T-helper 2 cell (primary cell): ENCODE measurements around the gene NALCN.

Experiments used
- DNase-seq, 5 experiments: peaks; one replicate each; pipeline versions ENCODE4 v3.0.0 to v3.0.0-alpha.2; 2012 to 2022

The NALCN gene

DNA sequence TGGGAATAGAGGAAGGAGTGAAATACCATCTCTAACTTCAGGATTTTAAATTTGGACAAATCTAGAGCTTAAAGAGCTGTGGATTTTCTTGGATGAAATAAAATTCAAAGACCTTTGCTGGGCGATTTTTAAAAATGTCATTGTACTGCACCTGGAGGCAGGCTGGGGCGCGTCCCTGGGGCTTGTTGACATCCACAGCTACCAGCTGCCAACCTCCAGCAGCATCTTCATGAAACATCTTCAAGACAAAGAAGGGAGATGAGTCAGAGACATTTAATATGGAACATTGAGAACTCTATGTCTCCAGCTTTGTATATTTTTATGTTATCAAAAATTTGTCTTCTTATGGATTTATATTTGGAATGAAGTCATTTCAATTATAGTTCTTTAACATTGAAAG is 132.5 kb downstream of the NALCN start:
- no peak for DNase-seq

DNA sequence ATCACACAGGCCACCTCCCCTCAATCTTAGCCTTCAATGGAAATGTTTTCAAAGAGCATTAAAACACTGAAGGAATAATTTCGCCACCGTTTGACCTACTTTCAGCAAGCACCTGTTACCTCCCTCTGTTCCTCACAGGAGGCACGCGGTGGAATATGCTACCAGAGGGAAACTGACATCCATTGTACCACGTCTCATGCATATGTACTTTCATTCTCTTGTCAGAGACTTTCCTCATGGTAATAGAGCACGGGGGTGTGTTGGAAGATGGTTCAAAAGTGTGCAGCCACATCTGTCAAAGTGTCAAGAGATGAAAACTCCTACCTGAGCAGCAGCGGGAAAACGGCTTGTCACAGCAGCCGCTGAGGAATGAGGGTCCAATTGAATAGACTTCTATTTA is 143.4 kb downstream of the NALCN start:
- DNase-seq, result no peak

DNA sequence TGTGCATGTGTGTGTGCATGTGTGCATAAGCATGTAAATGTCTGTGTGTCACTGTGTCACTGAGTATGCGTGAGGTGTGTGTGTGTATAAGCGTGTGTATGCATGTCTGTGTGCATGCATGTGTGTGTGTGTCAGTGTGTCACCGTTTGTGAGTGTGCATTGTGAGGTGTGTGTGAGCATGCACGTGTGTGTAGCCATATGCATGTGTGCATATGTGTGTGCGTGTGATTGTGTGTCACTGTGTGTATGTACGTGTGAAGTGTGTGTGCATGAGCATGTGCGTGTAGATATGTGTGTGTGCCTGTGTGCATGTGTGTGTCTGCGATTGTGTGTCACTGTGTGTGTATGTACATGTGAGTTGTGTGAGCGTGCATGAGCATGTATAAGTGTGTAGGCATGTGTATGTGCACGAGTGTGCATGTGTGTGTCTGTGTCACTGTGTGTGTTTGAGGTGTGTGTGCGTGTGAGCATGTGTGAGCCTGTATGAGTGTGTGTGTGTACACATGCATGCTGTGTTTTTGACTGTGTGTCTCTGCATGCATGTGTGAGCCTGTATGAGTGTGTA is 144.5 kb downstream of the NALCN start:
- DNase-seq, result no peak

DNA sequence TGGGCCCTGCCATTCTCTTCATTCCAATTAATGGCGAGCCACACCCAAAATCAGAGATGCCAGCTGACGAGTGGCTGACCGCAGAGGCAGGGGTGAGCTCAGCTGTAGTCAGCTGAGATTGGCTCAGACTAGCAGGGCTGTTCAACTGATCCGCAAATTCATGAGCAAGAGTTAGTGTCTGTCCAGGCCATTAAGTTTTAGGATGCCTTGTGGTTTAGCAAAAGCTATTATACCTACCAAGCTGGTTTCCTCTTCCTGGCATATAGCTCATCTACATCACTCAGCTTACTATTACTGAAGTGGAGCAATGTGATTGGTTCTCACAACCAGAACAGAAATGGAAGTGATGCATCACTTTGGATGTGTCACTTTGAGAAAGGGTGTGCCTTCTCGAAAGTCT is 148.7 kb downstream of the NALCN start:
- DNase-seq, result no peak

DNA sequence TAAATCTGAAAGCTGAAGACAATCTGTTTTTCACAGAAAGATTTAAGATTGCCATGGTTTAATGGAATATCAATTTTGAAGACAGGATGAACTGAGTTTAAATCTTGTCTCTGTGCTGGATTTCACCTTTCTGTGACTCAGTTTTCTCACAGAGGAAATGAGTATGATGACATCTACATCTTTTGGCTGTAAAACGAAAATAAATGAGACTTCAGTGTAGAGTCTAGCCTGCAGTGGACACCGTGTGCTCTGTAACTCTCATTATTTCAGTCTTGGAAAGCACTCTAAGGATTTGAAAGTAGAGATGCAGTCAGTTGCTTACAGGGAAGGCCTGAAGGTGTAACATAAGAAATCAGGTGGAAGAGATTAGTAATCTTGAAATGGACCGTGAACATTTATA is 150.4 kb downstream of the NALCN start:
- DNase-seq, result no peak

DNA sequence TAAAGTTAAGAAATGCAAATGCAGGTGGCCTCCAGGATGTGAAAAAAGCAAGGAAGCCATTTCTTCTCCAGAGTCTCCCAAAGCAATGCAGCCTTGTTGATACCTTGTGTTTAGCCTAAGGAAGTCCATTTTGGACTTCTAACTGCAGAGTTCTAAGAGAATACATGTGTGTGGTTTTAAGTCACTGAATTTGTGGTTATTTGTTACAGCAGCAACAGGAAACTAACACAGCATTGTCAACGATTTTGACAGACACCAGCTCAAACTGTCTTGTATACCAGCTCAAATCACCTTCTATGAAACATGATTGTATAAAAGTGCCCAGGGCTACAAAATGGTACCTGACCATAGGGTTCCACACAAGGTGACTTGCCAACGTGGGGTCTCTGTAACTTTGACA is 151.4 kb downstream of the NALCN start:
- DNase-seq, result no peak

DNA sequence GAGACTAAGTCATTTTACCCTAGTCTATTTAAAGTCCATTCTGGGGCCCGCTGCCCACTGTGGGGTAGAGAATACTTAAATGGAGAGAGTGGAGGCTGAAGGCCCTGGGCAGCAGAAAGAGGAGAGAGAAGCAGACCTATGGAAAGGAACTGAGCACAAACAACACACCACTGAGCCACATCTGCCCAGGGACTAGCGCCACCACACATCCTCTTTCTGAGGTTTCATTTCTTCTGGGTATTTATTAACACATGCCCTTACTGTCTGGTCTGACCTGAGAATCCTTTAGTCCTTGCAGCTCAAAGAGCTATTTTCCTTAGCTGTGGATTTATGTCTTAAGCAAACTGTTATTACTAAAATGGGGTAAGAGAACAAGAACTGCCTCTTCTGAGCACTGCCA is 154.0 kb downstream of the NALCN start:
- DNase-seq, result no peak

DNA sequence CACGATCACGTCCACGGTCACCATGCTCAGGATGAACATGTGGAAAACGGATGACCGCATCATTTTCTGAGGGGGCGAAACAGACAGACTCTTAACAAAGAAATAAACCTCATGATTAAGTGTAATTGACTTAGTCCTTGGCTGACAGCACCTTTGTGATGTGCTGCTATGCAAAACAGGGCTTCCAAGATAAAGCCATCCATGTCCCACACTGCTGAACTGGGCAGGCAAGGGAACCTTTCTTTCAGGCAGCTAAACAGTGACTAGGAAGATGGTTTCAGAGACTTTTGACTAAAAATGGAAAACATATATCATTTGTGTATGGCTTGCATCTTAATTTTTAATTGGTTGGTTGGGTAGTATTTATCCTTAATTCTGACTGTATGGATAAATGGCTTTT is 157.8 kb downstream of the NALCN start:
- no peak for DNase-seq

DNA sequence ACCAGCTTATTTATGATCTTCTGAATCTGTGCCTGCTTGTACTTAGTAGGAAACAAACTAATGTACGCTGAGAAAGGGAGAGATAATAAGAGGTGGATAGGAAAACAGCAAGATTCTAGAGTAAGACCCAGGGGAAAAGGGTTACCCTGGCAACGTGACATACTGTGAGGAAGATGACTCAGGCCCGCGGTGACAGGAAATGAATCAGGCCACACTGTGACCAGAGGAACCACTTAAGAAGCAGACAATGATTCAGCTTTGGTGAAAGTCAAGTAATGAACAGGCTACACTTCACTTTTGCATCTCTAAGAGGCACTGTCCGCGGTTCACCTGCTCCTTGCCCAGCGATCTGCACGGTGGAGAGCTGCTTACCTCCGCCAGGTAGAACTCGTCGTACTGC is 158.2 kb downstream of the NALCN start:
- DNase-seq, result peak in 1 of 5 experiments; percentile 69

DNA sequence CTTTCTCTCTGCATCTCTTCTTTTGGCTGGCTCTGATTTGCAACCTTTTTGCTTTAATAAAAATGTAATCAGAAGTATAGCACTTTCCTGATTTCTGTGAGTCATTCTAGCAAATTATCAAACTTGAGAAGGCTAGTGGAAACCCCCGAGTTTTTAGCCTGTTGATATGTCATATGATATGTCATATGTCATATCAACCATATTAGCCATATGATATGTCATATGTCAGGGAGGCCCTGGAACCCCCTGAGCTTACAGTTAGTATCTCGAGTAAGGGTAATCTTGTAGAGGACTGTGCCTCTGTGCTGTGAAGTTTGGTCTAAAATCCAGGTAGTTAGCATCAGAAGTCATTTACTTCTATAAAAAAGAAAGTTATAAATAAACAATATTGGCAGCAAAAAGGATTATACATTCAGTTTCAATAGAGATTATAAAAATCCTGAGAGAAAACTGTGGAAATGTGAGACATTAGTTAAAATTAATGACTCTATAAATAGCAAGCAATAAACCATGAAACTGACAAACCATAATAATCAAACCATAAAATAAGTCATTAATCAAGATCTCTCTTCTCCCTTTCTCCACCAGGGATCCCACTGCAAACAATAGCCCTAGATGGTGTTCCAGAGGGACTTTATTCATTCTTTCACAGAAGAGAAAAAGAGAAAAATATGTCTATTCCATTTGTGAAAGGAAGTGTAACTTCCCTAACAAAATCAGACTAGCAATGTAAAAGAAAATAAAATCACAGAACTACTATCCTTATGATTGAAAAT is 167.4 kb downstream of the NALCN start:
- DNase-seq, result no peak

DNA sequence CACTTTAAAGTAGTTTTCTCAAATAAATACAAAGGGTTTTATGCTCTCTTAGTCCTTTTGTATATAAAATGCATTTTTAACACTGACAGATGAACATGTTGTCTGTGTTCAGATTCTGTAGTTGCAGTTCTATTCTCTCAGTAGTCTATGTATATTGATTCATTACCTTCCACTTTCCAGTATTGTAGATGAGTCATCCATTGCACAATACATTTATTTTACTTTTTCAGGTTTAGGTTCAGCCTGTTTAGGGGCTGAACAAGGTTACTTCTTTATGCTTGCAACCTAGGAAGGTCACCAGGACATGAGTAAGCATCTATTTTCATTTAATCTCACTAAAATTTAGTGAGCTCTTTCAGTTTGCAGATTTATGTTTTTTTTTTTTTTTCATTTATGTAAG is 173.6 kb downstream of the NALCN start:
- no peak for DNase-seq

DNA sequence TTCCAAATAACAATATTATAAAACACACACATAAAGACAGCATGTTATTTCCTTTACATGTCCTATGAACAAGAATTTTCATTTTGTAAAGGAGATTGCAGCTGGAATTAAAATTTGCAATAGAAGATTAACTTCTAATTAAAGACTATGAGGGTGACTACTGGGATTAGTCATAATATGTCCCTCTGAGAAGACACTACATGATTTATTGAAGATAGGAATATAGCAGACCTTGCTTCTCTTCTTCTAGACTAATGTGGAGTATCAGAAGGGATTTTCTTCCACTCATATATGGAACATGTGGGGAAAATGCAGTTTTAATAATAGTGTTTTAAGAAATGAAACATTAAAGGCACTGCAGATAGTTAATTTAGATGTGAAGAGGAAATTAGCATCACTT is 177.8 kb downstream of the NALCN start:
- DNase-seq, result no peak

DNA sequence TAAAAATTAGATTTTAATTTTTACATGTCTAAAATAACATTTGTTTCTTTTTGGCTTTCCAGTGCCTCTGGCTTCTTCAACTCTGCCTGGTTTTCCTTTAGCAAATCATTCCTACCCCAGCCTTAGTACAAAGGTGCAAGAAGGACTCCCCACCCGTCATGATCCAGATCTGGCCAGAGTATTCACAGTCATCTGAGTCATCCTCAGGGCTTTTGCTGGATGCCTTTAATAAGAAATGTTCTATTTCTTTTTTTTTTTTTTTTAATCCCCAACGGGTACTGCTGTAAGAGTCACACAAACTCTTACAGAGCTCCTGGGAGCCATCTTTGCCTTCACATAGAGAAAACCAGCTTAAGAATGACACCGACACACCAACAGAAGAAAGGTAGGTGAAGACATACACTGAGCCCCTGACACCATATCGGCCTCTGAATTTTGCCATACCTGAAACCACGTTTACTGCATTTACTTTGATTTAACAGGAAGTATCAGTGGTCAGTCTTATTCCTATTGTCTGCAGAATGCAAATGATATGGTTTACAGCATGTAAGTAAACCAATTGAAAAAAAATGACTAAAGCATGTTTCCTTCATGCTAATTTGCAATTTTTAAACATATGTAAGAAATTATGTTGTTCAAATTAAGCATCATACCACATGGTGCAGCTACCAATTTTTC is 184.4 kb downstream of the NALCN start:
- no peak for DNase-seq

DNA sequence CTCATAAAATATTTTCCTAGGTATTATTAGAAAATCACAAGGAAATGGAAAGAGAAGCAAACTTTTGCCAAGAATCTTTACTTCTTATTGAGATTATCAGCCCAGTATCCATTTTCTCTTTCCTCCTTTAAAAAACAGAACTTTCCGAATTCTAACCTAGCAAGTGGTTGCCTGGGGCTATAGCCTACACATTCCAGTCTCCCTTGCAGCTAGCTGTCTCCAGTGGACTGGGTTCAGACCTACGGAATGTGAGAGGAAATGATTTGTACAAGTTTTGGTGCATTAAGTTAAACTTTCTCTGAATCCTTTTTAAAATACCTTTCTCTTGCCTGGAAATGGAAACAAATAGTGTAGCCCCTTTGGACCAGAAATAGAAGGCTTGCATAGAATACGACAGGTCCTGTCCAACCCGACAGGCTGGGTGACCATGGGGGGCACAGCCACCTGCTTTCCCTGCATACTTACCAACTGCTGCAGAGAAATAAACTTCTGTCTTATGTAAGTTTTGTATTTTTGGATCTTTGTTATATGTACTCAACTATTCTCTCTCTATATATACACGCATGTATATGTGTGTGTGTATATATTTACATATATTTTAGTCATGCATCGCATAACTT is 185.9 kb downstream of the NALCN start:
- DNase-seq, result no peak

DNA sequence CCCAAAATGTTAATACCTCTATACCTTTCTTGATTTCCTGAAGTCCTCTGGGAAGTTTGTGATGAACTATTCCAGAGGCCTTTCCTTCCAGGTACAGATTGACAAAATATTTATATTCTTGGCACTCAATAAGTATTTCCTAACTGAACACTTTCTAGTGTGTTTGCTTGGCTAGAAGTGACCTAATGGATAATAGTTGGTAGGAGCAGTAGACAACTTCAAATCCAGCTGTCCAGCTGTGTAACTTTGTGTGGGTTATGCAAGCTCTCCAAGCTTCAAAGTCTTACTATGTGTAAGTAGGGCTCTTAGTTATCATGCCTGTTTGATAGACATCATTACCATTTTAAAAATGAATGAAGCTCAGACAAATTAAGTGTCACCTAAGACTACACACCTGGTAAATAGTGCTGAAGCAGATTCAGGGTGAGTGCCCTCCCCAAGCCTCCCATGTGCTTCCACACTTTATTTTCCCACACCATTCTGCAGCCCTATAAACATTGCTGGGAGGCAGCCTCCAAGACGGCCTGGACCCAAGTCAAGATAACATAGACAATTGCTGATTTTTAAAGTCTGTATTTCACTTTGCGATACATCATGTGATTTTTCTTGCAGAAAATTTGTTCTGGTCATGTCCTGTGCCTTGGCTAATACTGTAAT is 196.6 kb downstream of the NALCN start:
- DNase-seq, result no peak

DNA sequence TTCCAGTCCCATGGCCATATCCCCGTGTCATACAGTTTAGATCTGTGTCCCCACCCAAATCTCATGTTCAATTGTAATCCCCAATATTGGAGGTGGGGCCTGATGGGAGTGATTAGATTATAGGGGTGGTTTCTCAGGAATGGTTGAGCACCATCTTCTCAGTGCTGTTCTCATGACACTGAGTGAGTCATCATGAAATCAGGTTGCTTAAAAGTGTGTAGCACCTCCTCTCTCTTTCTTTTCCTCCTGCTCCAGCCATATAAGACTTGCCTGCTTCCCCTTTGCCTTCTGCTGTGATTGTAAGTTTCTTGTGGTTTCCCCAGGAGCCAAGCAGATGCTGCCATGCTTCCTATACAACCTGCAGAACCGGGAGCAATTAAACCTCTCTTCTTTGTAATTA is 197.8 kb downstream of the NALCN start:
- no peak for DNase-seq

DNA sequence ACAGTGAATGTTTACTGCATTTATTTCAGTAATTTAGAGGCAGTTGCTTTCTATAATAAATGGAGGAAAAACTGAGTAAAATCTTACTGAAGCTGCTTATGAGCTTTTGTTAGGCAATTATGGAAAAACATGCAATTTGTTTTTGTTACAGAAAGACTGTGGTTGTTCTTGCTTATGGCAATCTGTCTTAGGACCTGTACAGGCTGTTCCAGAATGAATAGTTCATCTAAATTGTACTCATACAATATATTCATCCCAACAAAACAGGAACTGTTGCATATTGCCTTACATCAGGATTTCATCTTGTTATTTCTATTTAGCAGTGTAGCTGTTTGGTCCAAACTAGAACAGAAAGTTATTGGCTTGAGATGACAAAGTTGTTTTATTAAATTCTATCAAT is 199.2 kb downstream of the NALCN start:
- DNase-seq, result no peak

DNA sequence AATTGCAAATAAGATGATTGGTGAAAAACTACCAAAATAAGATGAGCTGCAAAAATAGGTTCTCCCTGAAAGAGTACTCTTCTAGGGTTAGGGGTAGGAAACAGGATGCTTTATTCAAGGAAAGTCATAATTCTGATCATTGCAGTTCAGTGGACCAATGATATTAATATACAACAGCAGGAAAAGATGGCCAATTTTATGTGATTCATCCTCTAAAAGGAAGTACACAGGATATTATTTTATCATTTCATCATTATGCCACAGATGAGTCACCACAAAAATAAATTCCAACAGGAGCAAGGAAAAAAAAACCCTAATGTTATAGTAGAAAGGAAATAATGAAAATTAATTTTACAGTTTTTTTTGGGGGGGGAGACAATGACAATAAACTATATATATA is 205.0 kb downstream of the NALCN start:
- no peak for DNase-seq

DNA sequence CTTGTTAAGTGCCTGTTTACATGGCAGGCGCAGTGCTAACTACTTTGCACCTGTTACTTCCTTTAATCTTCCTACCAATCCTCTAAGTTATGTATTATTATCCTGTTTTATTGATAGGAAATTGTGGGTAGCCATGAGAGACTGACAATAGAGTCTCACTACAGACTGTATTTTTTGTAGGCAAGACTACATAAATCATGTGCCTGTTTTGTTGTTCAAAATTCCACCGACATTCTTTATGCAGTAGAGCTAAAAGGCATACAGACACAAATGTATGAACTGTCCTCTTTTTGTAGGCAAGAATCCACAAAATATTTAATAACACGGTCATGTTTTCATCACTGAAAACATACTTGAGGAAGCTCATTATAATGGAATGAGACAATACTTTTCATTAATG is 205.5 kb downstream of the NALCN start:
- no peak for DNase-seq

DNA sequence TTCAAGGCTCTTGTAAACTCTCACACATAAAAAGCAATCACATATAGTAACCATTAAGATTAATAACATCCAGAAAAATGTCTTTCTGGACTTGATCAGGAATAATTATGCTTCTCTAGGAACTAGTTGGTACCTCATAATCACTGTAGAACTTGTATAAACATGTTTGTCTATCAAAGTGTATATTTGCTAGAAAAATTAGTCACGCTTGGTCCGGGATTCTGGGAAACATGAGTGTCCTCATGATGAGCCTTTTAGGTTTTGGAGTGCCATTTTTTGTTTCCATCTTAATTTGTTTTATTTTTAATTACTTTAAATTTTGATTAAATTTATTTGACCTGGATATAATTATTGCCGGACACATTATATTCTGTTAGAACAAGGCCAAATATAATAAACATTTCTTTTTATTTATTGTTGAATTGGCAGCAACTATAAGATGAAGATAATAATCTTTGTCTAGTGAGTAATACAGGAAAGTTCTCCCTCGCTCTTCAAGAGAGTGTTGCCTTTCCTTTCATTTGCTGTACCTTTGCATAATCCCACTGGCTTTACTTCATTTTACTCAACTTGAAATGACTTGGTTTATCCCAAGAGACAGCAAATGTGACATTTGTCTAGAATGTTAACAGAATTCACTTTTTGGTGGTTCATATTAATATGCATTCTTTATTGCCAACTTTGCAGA is 207.0 kb downstream of the NALCN start:
- no peak for DNase-seq

DNA sequence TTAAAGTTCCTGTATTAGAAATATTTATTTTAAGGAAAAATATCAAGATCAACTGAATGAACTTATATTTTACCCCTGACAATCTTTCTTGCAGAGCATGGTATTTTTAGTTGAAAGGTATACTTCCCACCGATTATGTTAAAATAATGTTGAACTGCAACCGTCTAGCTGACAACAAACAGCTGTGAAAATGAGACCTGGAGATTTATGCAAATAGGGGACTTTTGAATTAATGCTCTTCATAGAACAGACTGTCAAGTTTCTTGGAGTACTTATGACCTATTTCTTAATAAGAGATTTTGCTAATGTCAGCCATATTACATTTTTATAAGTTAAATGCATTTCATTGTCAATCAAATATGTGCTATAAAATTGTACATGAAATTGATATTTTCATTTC is 210.9 kb downstream of the NALCN start:
- no peak for DNase-seq

DNA sequence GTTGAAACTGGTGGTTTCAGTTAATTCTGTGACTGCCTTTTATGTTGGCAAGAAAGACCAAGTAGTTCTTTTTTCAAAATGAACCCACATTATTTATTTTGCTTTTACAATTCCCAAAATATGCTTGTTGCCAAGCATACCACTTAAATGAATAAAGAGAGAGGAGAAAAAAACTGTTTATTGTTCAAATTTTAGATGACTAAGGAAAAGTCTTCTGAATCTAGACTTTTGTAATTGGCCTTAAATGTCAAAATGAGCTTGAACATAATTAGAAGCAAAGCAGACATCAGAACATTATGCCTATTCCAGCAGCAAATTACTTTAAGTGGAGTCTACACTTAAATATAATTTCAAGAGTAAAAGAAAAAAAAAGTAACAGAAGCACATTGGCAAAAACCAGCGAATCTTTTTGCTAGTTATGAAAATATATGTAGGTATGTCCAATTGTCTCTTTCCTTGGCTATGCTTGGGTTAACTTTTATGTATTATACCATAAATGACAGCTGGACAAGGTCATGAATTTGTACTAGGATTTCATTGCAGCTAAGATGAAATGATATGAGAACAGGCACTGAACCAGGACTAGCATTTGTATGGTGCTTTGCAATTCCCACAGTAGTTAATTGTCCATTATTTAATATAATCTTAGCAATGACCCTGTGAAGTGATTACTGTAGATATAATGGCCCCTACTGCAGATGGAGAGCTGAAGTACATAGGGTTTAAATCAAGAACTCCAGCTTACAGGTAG is 211.9 kb downstream of the NALCN start:
- no peak for DNase-seq
